ENCODE results near the gene SMCO3.
A peak's percentile ranks its signal among the peaks of the same experiment; 100 is the strongest.

Gene SMCO3

GRCh38 chr12:14834509-14834908 lies 20.5 kb upstream of the SMCO3 start:
- H3K27ac ChIP-seq = no peak overlapping the region
- no peak for DNase-seq (ENCODE audit: low spot score)
- POLR2A ChIA-PET (ENCODE audit: low non-redundant PET) = no interaction called here
- CTCF ChIA-PET = interaction anchor here (0.6 kb wide), 1 partner anchor 436 kb away, joined by 3 read pairs; no protein-coding TSS in a partner anchor
- no peak for TF ChIP-seq CTCF (conservative IDR thresholded peaks at IDR 0.05; ENCODE audit: low read depth)

GRCh38 chr12:14833952-14834351 lies 20.0 kb upstream of the SMCO3 start:
- no peak for DNase-seq (ENCODE audit: low spot score)
- CTCF ChIA-PET = interaction anchor here (0.6 kb wide), 1 partner anchor 436 kb away, joined by 3 read pairs; no protein-coding TSS in a partner anchor
- TF ChIP-seq CTCF (conservative IDR thresholded peaks at IDR 0.05; ENCODE audit: low read depth) = no peak
- POLR2A ChIA-PET (ENCODE audit: low non-redundant PET) = no interaction called here
- H3K27ac ChIP-seq = no peak overlapping the region

GRCh38 chr12:14833336-14833735 lies 19.4 kb upstream of the SMCO3 start:
- H3K27ac ChIP-seq = no peak overlapping the region
- ChIA-PET POLR2A (ENCODE audit: low non-redundant PET) (no interaction called here), CTCF (no interaction called here)

GRCh38 chr12:14828892-14829291 lies 14.9 kb upstream of the SMCO3 start:
- no peak for TF ChIP-seq CTCF (conservative IDR thresholded peaks at IDR 0.05; ENCODE audit: low read depth)
- H3K27ac ChIP-seq = no peak overlapping the region
- ChIA-PET CTCF (interaction anchor here (0.7 kb wide), 1 partner anchor 15 kb away, joined by 3 read pairs; no protein-coding TSS in a partner anchor), POLR2A (ENCODE audit: low non-redundant PET) (no interaction called here)
- DNase-seq (ENCODE audit: low spot score) = peak; percentile 45

More at GRCh38 chr12:14833336-14833735, 19.4 kb upstream of the SMCO3 start:
- no peak for DNase-seq (ENCODE audit: low spot score)
- TF ChIP-seq CTCF (conservative IDR thresholded peaks at IDR 0.05; ENCODE audit: low read depth) = no peak

GRCh38 chr12:14827043-14827442 lies 13.1 kb upstream of the SMCO3 start:
- ChIA-PET CTCF (no interaction called here), POLR2A (ENCODE audit: low non-redundant PET) (no interaction called here)
- no peak for TF ChIP-seq CTCF (conservative IDR thresholded peaks at IDR 0.05; ENCODE audit: low read depth)
- H3K27ac ChIP-seq = no peak overlapping the region
- DNase-seq (ENCODE audit: low spot score) = no peak

GRCh38 chr12:14826491-14826890 lies 12.5 kb upstream of the SMCO3 start:
- POLR2A ChIA-PET (ENCODE audit: low non-redundant PET) = no interaction called here

More at GRCh38 chr12:14826491-14826890, 12.5 kb upstream of the SMCO3 start:
- no peak for DNase-seq (ENCODE audit: low spot score)
- CTCF ChIA-PET = no interaction called here
- no peak overlapping the region for H3K27ac ChIP-seq
- no peak for TF ChIP-seq CTCF (conservative IDR thresholded peaks at IDR 0.05; ENCODE audit: low read depth)
